HCT116 (cell line): ENCODE measurements around the gene FIBP. TPM values are rescaled to one million over a fixed set of nuclear protein-coding genes. Genes with fewer than 3 reads are reported as not detected.

Experiments
- ATAC-seq: fragments of 200-7000 bp; cut with Tn5 transposase; 2 replicates; pipeline ENCODE4 v1.9.1; 2020; ENCODE audit warnings: mild to moderate bottlenecking, moderate library complexity
- BruUV-seq: library from RNA; stranded (reverse); fragments of 400-500 nt; replicated peaks from 2 replicates; lab custom pipeline; 2021; lab: Mats Ljungman, UMichigan
- CTCF ChIA-PET: fragments of 300-600 bp; sonication (Branson Sonifier 250); formaldehyde crosslinking; loops from one replicate; lab custom pipeline; 2021; ENCODE audit warnings: antibody characterized with exemption; lab: Charles Lee
- POLR2A ChIA-PET: fragments of 300-600, 350-600 bp; sonication (Branson Sonifier 250); formaldehyde crosslinking; loops from one replicate; lab custom pipeline; 2021; ENCODE audit warnings: antibody characterized with exemption; lab: Charles Lee
- RAD21 ChIA-PET, 2 experiments: fragments of 300-600 bp; sonication (Branson Sonifier 250); formaldehyde crosslinking; loops; one replicate each; lab custom pipeline; 2023; ENCODE audit warnings: low total read pairs in 2 of 2; ENCODE audit not compliant: uncharacterized antibody in 2 of 2, unreplicated experiment in 2 of 2, low non-redundant PET in 1 of 2; lab: Charles Lee
- DNase-seq: peaks from one replicate; pipeline ENCODE4 v3.0.0-alpha.2; 2010; ENCODE audit warnings: low read depth, low spot score
- H2AFZ ChIP-seq: fragments of 200-600 bp; shearing (Covaris generic), sonication (generic); 2 replicates; pipeline ENCODE4 v1.6.1; 2017; ENCODE audit warnings: low read depth, mixed run types, mixed read lengths, antibody characterized with exemption, low read length; ENCODE audit not compliant: poor library complexity, severe bottlenecking
- H3K27ac ChIP-seq: 2 replicates; pipeline ENCODE4 v1.5.1; 2012; ENCODE audit warnings: low read depth, low read length
- H3K27me3 ChIP-seq: fragments of 200-600 bp; sonication (generic); 2 replicates; pipeline ENCODE4 v1.6.1; 2016; ENCODE audit warnings: mixed run types, low read length, mixed read lengths; ENCODE audit not compliant: insufficient read depth
- H3K36me3 ChIP-seq, 2 experiments: fragments of 200-500 bp in 1 of 2; fragments of 200-600 bp in 1 of 2; sonication (Bioruptor generic) in 1 of 2; sonication (generic) in 1 of 2; 2 replicates each; pipeline versions ENCODE4 v1.5.1 to v1.6.1; 2014 to 2016; ENCODE audit warnings: low read length in 2 of 2, inconsistent platforms in 1 of 2, mixed read lengths in 1 of 2, mixed run types in 1 of 2; ENCODE audit not compliant: insufficient read depth in 2 of 2, control insufficient read depth in 1 of 2
- H3K4me1 ChIP-seq, 2 experiments: fragments of 200-600 bp in 1 of 2; sonication (generic) in 1 of 2; 2 replicates each; pipeline versions ENCODE4 v1.5.1 to v1.6.1; 2012 to 2017; ENCODE audit warnings: low read length in 2 of 2, inconsistent platforms in 1 of 2, mild to moderate bottlenecking in 1 of 2, mixed read lengths in 1 of 2, mixed run types in 1 of 2, moderate library complexity in 1 of 2; ENCODE audit not compliant: insufficient read depth in 2 of 2, control insufficient read depth in 1 of 2
- H3K4me2 ChIP-seq: fragments of 200-600 bp; sonication (generic); 2 replicates; pipeline ENCODE4 v1.6.1; 2017; ENCODE audit warnings: mixed run types, low read length, mixed read lengths
- H3K4me3 ChIP-seq, 2 experiments: fragments of 200-600 bp in 1 of 2; sonication (generic) in 1 of 2; replicated peaks in 1 of 2; 2 replicates each; pipeline ENCODE4 v1.5.1; 2011 to 2016; ENCODE audit warnings: low read length in 2 of 2, control low read depth in 1 of 2, low read depth in 1 of 2, mild to moderate bottlenecking in 1 of 2, mixed read lengths in 1 of 2, mixed run types in 1 of 2
- H3K79me2 ChIP-seq: fragments of 200-600 bp; sonication (generic); 2 replicates; pipeline ENCODE4 v1.6.1; 2017; ENCODE audit warnings: mild to moderate bottlenecking, mixed run types, low read length, moderate library complexity, mixed read lengths; ENCODE audit not compliant: insufficient read depth
- H3K9ac ChIP-seq: fragments of 200-600 bp; sonication (generic); 2 replicates; pipeline ENCODE4 v1.6.1; 2016; ENCODE audit warnings: low read length, mixed read lengths
- H3K9me2 ChIP-seq: fragments of 200-600 bp; sonication (generic), shearing (Covaris generic); 2 replicates; pipeline ENCODE4 v1.6.1; 2017; ENCODE audit warnings: mixed run types, mild to moderate bottlenecking, moderate library complexity; ENCODE audit not compliant: insufficient read depth
- H3K9me3 ChIP-seq, 2 experiments: fragments of 200-500 bp in 1 of 2; fragments of 200-600 bp in 1 of 2; sonication (Bioruptor generic) in 1 of 2; sonication (generic) in 1 of 2; 2 replicates each; pipeline ENCODE4 v1.6.1; 2014 to 2017; ENCODE audit warnings: low read length in 2 of 2, mixed read lengths in 2 of 2, inconsistent platforms in 1 of 2, low read depth in 1 of 2, mild to moderate bottlenecking in 1 of 2, mixed run types in 1 of 2, moderate library complexity in 1 of 2; ENCODE audit not compliant: control insufficient read depth in 1 of 2, insufficient read depth in 1 of 2
- H4K20me1 ChIP-seq: fragments of 200-600 bp; sonication (generic), shearing (Covaris generic); 2 replicates; pipeline ENCODE4 v1.6.1; 2017; ENCODE audit warnings: mixed run types, mild to moderate bottlenecking, moderate library complexity; ENCODE audit not compliant: insufficient read depth
- EGR1 ChIP-seq: IDR thresholded peaks from 2 replicates; pipeline ENCODE4 v1.6.1; 2012; ENCODE audit warnings: low read depth
- ELF1 ChIP-seq: IDR thresholded peaks from 2 replicates; pipeline ENCODE4 v1.6.1; 2012; ENCODE audit warnings: low read depth, borderline replicate concordance
- EZH2 ChIP-seq: fragments of 200-600 bp; sonication (generic); IDR thresholded peaks from 2 replicates; pipeline ENCODE4 v1.6.1; 2017; ENCODE audit warnings: antibody characterized with exemption, mixed run types
- MAX ChIP-seq: IDR thresholded peaks from 2 replicates; pipeline ENCODE4 v1.6.1; 2012
- POLR2AphosphoS5 ChIP-seq: IDR thresholded peaks from 2 replicates; pipeline ENCODE4 v1.6.1; 2011; ENCODE audit warnings: mild to moderate bottlenecking, low read depth, low read length, moderate library complexity
- RAD21 ChIP-seq: IDR thresholded peaks from 2 replicates; pipeline ENCODE4 v1.6.1; 2012; ENCODE audit warnings: low read depth, mild to moderate bottlenecking
- REST ChIP-seq: IDR thresholded peaks from 2 replicates; pipeline ENCODE4 v1.6.1; 2012; ENCODE audit warnings: low read depth
- SIN3A ChIP-seq: IDR thresholded peaks from 2 replicates; pipeline ENCODE4 v1.6.1; 2012; ENCODE audit warnings: low read depth
- SRF ChIP-seq: IDR thresholded peaks from 2 replicates; pipeline ENCODE4 v1.6.1; 2012; ENCODE audit warnings: low read depth
- YY1 ChIP-seq: IDR thresholded peaks from 2 replicates; pipeline ENCODE4 v1.6.1; 2011; ENCODE audit warnings: low read length, low read depth, moderate library complexity, mild to moderate bottlenecking; ENCODE audit not compliant: insufficient replicate concordance; ENCODE audit errors: extremely low read depth
- ZBTB33 ChIP-seq: IDR thresholded peaks from 2 replicates; pipeline ENCODE4 v1.6.1; 2011; ENCODE audit warnings: mild to moderate bottlenecking, low read length, moderate library complexity; ENCODE audit not compliant: insufficient replicate concordance; ENCODE audit errors: extremely low read depth
- ZFX ChIP-seq: fragments of 450-650 bp; IDR thresholded peaks from 2 replicates; pipeline ENCODE4 v1.6.1; 2017
- intact Hi-C: fragments of 100-400 bp; cut with micrococcal nuclease; formaldehyde crosslinking; loops from 2 replicates; pipeline ENCODE4 v1.10.0; 2022
- total RNA-seq: library from RNA; stranded (reverse); gene quantifications from one replicate; pipeline ENCODE4 v1.2.1, GENCODE V29; 2021; ENCODE audit not compliant: unreplicated experiment

FIBP gene
- total RNA-seq, 1 experiment from 2014 or later: 96.0 TPM

- TF ChIP-seq YY1: no peak
- peak; percentile 84 for TF ChIP-seq ZFX
- H2AFZ ChIP-seq: no peak overlapping the region
- ChIA-PET CTCF (no interaction called here), POLR2A (interaction anchor here (5.3 kb wide), 1 partner anchor 34 kb away, joined by 84 read pairs; the partner anchor contains the start of genes CCDC85B and FIBP), RAD21 (no interaction called here)
- peaks cover 31 to 46% of the 10 kb centered on the region in 2 experiments for H3K36me3 ChIP-seq
- peak overlapping the region; percentile 85 to 100 for H3K4me3 ChIP-seq
- H3K27ac ChIP-seq: peak overlapping the region; percentile 97
- H3K4me1 ChIP-seq: peaks cover 19 to 39% of the 10 kb centered on the region in 2 experiments
- H3K79me2 ChIP-seq: peaks cover 54% of the 10 kb centered on the region
- no TSS peak for BruUV-seq
- ATAC-seq (peak; percentile 18), DNase-seq (no peak)
- H3K27me3 ChIP-seq: no peaks in the 10 kb centered on the region
- H3K9ac ChIP-seq: peak overlapping the region; percentile 87
- H3K9me2 ChIP-seq: no peaks in the 10 kb centered on the region
- peaks cover 15% of the 10 kb centered on the region; the same call in 1 of the 2 replicates for H4K20me1 ChIP-seq
- H3K4me2 ChIP-seq: peak overlapping the region; percentile 77
- H3K9me3 ChIP-seq: no peaks in the 10 kb centered on the region; a peak in 1 of 4 replicates
- intact Hi-C loops: no loop called here
These were observed 31.4 kb downstream of the FIBP start for GRCh38 chr11:65856689-65857499.

- no peak for DNase-seq
- peaks cover 44% of the 10 kb centered on the region for H3K79me2 ChIP-seq
- peaks cover 15% of the 10 kb centered on the region; the same call in 1 of the 2 replicates for H4K20me1 ChIP-seq
- no peak for ATAC-seq
- H3K27ac ChIP-seq: 0 out of 2 replicates have a peak overlapping the region, but pooled peaks have one; percentile 97
- BruUV-seq: no TSS peak
- H3K9ac ChIP-seq: peak overlapping the region; percentile 87; the same call in 1 of the 2 replicates
- no peaks in the 10 kb centered on the region for H3K27me3 ChIP-seq
- ChIA-PET CTCF (no interaction called here), RAD21 (no interaction called here), POLR2A (no interaction called here)
- peaks cover 31 to 56% of the 10 kb centered on the region in 2 experiments for H3K36me3 ChIP-seq
- H3K4me1 ChIP-seq: peaks cover 14 to 32% of the 10 kb centered on the region in 2 experiments
- intact Hi-C loops: no loop called here
- no peak overlapping the region for H2AFZ ChIP-seq
- H3K9me3 ChIP-seq: no peaks in the 10 kb centered on the region; a peak in 1 of 4 replicates
- no peaks in the 10 kb centered on the region for H3K9me2 ChIP-seq
- peak overlapping the region; percentile 85 to 100 for H3K4me3 ChIP-seq
- peak overlapping the region; percentile 77 for H3K4me2 ChIP-seq
- no peak for TF ChIP-seq EGR1
- TF ChIP-seq ZBTB33: no peak
- no peak for TF ChIP-seq ELF1
- TF ChIP-seq RAD21: no peak
- TF ChIP-seq EZH2: no peak
- TF ChIP-seq POLR2AphosphoS5: no peak
- TF ChIP-seq REST: no peak
- TF ChIP-seq SRF: no peak
- no peak for TF ChIP-seq MAX
- no peak for TF ChIP-seq ZFX
- TF ChIP-seq SIN3A: no peak
These were observed 32.3 kb downstream of the FIBP start for GRCh38 chr11:65855927-65856363.
